ENCODE results near the gene LRRC32.

LRRC32 gene

DNA sequence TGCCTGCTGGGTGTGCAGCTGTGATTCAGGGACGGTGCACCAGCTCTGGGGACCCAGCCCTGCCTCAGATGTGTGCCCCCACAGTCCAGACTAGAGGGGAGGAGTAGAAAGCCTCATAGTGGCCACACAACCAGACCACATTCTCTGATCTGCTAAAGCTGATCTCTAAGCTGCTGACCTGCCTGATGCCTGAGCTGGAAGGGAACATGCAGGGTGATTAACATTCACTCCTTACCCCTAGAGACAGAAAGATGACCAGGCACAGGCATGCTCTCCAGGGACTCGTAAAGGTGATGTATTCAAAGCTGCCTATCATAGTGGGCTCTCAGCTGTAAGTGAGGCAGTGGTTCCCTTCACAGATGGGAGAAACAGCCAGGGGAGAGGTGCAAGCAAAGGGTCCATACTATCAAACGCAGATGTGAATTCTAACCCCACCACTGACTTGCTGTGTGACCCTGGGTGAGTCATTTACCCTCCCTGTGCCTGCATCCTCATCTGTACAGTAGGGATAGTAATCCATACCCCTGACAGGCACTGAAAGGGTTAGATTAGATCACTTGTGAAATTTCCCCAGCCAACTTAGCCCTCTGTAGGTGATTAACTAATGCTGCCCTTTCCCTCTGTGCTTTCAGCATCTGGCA is 29.0 kb upstream of the LRRC32 start:
- no peak for DNase-seq

DNA sequence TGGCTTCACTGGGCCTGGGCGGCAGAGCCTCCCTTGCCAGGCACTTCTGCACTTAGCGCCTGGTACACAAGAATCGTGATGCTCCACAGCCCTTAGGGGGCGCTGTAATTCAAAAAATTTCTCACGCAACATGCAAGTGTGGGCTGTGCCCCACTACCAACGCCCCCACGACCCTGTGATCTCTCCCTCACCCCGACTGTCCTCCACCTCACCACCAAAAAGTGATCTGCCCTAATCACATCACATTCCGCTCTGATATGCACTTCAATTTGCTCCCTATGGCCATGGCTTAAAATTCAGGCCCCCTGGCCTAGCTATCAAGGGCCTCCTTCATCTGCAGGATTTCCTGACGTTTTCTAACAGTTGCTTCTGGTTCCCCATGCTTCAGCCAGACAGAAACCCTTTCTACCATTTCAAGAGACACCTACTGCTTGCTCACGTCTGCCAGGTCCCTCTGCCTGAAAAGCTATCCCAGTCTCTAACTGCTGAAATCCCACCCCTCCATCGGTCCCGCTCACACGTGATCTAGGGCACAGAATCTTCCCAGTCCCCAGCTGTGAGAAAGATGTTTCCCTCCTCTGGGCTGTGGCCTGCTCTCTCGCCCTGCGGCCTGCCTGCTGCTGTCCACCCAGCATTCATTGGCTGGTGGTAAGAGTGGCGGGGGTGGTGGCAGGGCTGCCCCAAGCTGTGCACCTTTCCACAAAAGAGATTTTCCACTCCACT is 27.9 kb upstream of the LRRC32 start:
- peak; percentile 19 for DNase-seq

DNA sequence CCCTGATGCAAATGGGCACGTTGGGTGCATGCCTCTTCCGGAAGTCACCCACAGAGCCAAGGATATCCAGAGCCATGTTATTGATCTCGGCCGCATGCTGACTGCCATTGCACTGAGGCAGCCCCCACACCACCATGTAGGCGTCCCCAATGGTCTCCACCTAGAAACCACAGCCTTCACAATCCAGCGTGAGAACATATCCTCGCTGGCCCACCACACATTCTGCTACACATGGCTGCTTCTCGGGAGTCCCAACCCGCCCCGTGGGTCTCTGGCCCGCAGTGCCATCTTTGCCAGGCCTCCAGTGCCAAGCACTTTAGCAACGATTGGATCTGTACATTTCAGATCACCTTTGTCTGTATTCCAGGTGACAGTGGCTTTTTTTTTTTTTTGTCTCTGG is 26.2 kb upstream of the LRRC32 start:
- no peak for DNase-seq

DNA sequence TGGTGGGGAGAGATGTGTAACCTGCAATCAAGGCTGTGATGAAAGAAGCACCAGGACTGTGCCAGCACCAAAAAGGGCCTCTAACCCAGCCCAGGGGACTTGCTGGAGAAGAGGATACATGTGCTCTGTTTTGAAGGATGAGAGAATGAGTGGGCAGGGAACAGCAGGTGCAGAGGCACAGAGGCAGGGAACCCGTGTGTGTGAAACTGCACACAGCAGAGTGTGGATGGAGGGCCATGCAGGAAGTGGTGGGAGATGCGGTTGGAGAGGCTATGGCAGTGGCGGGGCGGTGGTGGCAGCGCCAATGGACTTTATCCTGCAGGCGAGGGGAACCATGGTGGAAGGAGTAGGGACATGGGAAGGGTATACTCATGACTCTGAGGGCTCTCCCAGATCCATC is 25.2 kb upstream of the LRRC32 start:
- no peak for DNase-seq

DNA sequence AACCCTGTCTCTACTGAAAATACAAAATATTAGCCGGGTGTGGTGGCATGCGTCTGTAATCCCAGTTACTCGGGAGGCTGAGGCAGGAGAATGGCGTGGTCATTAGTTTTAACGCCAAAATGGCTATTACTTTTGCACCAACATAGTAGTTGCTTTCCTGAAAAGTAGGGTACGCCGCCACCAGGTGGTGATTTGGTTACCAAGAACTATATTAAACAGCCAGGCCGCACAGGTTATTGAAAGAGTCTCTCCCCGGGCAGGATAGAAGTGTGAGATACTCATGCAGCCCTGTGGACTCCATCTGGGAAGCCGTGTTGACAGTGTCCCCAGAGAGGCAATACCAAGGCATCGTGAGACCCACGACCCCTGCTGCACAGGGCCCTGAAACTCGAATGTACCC is 24.6 kb upstream of the LRRC32 start:
- DNase-seq, result no peak

DNA sequence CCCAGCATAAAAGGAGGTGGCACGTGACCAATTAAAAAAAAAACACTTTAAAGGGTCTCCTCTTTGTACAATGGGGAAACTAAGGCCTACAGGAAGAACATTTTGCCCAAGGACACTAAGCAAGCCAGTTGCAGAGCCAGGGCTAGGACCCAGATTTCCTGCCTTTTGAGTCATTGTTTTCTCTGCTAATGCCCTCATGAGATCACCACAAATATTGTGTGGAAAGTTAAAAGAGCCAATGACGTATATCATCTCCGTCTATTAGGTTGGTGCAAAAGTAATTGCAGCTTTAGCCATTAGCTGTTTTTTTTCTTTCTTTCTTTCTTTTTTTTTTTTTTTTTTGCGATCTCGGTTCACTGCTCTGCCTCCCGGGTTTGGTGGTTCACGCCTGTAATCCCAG is 24.1 kb upstream of the LRRC32 start:
- DNase-seq, result no peak

DNA sequence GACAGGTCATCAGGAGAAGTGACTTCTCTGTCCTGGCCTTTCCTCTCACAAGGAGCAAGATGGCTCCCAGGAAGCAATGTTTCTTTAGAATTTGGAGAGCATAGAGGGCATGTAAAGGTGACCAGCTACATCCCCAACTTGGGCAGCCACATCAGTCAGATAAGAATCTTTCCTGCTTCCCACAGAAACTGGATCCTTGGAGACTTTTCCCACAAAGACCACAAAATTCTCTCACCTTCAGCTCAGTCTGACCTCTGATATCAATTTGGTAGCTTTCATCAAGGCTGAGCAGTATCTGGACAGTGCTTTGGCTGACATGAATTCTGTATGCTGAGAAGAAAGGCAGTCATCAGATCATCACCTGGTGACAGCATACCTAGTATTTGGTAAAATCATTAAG is 23.3 kb upstream of the LRRC32 start:
- DNase-seq, result no peak

DNA sequence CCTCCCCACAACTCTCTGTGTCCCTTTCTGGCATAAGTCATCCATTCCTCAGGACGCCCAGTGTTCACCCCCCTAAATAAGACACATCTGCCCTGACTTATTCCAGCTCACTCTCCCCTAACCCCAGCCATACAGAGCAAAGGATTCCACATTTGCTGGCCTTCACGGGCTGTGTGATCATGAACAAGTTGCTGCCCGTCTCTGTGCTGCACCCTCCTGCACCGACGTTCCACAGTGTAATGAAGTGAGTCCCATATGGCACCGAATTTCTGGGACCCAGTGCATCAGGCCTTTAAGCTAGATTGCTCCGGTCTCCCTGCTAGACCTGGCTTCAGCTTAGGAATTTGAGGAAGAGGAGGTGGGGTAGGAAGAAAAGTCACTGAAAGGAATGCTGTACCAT is 22.4 kb upstream of the LRRC32 start:
- no peak for DNase-seq

- DNase-seq, result no peak
Observed at GRCh38 chr11:76691655-76692054, 21.1 kb upstream of the LRRC32 start.

GRCh38 chr11:76690736-76691135 is 20.2 kb upstream of the LRRC32 start:
- DNase-seq, result no peak

DNA sequence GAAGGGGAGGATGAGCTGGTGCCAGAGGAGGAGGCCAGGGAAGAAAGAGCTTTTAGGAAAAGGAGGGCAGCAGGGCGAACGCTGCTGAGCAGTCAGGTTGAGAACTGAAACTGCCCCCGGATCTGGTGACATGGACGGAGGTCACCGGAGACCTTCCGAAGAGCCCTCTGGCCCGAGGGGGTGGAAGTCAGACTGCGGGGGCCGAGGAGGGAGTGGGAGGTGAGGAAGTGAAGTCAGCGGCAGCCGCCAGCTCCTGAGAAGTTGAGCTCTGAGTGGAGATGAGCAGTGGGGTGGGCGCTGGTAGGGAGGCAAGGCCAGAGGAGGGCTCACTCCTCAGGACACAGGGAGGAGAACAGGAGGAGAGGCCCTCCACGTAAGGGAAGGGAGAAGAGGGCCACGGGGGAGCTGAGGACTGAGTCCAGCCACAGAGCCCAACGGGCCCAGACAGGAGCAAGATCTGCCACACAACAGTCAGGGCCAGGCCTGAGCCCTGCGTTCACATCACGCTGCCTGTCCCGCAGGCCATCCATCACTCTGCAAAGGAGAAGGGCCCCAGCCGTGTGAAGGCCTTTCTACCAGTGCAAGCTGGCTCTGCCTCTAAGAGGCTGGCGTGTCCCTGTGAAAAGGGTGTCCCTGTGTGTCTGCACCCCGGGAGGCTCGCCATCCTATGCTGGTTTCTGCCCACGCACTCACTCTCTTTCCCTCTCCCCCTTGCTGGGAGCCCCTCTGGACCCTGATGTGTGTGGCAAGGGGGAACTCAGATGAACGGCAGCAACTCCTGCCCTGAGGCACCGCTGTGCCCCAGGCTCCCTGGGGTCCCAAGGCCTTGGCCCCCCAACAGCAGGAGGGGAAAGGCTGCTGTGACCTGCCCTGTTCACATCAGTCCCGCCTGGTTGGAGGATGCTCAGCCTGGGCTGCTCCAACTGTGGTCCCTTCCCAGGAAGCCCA is 19.0 kb upstream of the LRRC32 start:
- DNase-seq, result no peak

DNA sequence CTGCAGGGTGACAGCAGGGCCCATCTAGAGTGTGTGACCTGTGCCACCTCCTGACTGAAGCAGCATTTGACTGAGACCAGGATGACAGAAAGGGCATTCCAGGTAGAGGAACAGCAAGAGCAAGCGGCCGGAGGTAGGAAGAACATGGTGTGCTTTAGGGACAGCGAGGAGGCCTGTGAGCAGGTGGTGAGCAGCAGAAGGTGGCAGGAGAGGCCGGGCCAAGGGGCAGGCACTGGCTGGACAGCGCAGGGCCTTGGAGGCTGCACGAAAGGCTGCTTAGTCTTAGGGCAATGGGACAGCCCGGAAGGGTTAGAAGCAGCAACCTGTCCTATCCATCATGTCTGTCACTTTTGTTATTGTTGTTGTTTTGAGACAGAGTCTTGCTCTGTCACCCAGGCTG is 17.6 kb upstream of the LRRC32 start:
- no peak for DNase-seq

DNA sequence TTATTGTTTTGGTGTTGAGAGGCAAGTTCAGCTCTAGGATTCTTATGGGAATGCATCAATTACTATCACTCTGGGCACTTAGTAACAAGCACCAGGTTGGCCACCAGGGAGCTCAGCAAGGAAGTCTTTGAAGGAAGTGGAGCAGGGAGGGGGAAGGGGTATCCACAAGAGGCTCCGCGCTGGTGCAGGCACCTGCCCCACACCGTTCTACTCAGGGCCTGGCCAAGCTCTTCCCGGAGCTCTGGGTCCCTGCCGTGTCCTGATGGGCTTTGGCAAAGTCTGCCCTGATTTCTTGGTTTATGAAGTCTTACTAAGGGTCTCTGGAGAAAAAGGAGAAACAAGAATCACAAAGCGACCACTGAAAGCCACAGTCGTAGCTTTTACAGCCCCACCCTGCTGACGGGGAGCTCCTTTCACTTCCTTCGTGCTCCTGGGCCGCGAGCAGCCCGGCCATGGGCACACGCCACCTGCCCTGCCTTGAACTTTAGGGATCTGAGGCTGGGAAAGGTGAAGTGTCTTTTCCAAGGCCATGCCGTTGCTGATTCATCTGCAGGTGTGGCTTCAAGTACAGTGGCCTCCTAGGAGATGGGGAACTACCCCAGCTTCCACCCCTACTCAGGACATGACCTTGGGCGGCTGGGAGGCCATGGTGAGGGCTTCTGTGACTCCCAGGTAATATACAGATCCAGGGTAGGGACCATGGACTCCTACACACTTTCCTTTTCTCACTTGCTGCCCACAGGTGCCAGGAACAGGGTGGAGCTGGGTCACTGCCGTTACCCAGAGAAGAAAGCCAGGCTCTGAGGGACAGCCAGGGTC is 15.9 kb upstream of the LRRC32 start:
- DNase-seq, result no peak

DNA sequence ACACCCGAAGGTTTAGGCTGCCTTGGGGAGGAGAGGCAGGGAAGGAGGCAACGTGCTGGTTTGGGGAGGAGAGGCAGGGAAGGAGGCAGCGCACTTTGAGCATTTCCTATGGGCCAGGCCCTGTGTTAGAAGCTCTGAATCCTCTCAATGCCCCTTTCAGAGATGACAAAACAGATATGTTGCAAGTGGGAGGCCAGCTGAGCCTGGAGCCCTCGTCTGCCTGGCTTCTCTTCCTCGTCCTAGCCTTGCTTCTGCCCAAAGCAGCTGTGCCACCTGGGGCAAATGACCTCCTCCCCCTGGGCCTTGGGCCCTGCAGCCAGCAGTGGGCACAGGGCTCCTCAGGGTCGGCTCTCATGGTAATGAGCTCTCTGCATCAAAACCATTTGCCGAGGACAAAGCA is 15.3 kb upstream of the LRRC32 start:
- no peak for DNase-seq

DNA sequence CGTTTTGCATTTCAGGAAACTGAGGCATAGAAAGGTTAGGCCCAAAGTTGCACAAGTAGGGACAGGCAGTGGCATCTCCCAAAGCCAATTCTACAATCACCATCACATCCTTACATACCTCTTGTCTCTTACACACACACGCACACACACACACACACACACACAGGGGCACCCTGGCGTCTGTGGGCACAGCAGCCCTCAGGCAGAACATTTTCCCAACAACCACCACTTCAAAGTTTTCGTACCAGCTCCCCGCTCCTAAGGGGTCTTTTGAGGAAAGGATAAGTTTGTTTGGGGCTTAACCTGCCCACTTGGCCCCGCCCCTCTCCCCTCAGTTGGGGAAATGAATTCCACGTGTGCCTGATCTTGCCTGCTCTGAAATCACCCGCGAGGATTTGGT is 14.7 kb upstream of the LRRC32 start:
- DNase-seq, result no peak

GRCh38 chr11:76684516-76684915 is 14.0 kb upstream of the LRRC32 start:
- no peak for DNase-seq

DNA sequence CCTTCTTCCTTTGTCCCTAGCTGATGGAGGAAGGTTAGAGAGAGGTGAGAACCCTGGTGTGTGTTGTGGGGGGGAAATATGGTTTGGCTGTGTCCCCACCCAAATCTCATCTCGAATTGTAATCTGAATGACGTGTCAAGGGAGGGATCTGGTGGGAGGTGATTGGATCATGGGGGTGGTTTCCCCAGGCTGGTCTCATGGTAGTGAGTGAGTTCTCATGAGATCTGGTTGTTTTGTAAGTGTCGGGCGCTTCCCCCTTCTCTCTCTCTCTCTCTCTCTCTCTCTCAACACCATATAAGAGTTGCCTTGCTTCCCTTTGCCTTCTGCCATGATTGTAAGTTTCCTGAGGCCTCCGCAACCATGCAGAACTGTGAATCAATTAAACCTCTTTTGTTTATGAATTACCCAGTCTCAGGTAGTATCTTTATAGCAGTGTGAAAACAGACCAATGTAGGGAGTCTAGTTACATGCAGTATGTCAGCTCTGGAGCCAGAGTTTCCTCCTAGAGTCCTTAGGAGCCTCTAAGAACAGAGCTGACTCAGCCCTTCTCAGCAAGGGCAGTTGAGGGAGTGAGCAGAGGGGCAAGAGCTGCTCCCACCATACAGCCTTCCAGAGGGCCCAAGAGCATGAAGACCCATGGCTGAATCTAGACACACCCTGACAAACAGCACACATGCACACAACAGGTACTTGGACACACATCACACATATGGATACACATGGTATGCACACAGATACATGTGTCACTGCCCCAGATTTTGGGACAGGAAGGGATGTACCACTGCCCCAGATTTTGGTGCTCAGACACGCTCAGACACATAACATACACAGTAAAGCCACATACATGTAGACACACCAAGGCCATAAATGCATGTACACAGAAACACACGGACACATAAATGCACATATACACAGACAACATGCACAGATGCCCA is 12.9 kb upstream of the LRRC32 start:
- DNase-seq, result no peak

DNA sequence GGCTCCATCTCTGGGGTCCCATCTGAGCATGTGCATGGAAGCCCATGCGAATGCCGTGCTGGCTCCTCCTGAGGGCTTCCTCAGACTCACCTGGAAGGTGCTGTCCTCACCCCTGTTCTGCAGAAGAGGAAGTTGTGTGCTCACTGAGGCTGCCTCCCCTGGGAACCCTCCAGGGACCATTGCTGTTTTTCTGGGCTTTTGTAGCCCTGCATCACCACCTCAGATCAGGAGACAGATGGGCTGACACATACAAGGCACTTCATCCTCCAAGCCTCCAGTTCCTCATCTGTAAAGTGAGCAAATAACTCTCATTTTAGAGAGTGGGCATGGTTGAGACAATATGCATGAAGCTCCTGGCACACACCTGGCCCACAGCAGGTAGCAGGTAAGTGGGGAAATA is 12.1 kb upstream of the LRRC32 start:
- DNase-seq, result no peak

DNA sequence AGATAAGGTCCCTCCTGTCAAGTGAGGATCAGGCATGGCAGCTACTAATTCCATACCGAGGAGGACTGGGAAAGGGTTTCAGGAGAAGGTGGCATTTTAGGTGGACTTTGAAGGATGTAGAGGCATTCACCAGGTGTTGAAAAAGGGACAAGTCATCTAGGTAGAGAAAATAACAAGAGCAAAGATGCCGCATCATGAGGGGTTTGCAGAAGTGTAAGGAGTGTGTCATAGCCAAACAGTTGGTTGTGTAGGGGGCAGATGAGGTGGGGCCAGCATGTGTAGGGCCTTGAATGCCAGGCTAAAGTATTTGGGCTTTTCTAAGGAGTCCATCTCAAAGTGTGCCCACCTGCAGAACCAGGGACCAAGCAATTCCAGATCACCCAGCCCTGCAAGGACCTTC is 11.6 kb upstream of the LRRC32 start:
- no peak for DNase-seq

DNA sequence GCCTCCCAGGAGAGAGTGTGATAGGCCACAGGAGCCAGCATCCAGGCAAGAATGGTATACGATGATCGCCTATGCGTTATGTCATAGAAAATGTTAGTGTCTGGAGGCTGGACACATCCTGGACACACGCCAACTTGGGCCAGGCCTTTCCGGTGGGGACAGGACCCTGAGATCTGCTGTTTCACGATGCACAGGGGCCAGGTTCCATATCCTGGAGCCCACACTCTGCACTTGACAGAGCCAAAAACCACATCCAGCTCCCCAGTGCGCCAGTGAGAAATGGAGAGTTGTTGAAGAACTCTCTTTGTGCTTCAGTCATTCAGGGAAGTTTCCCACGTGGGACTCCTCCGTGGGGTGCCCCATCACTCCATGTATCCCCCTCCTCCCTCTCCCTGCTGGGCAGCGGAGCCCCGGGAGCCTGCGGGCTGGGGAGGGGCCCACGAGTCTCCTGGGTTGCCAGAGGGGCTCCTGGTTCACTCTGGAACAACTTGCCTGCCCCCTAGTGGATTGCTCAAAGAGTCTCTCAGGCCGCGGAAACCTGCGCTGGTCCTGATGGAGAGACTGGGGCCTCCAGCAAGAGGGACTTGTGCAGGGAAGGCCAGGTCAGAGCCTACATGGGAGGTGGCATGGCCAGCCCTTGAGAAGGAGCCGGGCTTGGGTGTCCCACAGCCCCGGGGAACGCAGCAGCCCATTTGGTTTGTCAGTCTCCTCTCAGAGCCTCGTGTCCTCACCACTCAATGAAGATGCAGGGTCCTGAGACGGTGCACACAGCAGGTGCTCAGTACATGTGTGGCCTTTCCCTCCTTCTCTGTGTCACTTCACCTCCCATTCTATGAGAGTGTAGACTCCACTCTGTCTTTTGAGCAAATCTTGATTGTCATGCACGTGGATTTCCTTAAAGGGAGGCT is 10.2 kb upstream of the LRRC32 start:
- peak; percentile 76 for DNase-seq

DNA sequence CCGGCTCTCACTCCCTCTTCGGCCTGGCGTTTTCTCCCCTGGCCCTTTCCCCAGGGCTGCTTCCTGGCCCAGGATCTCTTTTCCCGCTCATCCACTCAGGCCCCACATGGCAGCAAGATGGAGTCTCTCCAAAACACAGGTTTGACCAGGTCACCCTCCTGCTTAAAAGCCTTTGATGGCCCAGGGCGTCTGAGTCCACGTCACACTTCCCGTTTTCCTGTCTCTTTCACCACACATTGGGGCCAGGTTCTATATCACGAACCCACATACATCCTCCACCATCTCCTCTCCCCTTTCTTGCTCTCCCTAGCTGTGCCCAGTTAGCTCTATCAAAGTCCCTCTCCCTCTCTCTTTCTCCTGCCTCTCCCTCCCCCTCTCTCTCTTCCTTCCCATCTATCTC is 7.8 kb upstream of the LRRC32 start:
- DNase-seq, result no peak

Measured in activated CD4-positive, alpha-beta T cell treated with anti-CD3 and anti-CD28 coated beads, Interleukin-10, Interleukin-2, amounts not matched to agents 100 ng/mL and 50 ng/mL, durations not matched to agents 16 hours and 8 hours (primary cell).